Measurements from ENCODE around the gene IDH3A. TPM values are rescaled to one million over a fixed set of nuclear protein-coding genes. Genes with fewer than 3 reads are reported as not detected.

Gene IDH3A
- total RNA-seq, 1 experiment from 2014 or later: 40.2 TPM

DNA sequence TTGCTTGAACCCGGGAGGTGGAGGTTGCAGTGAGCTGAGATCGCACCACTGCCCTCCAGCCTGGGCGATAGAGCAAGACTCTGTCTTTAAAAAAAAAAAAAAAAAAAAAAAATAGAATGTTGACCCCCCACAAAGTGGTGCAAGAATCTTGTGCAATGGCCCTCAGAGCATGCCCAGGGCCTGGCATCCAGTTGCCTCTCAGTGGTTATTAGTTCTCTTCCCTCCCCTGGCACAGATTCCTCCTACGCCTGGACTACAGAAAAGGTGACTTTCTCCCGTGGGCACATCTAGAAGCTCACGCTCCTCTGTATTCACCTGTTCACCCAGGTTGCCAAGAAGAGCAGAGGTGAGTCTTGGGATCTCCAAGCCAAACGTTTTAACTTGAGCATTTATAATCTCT, 48.5 kb downstream of the IDH3A start:
- Histone ChIP-seq H2BK120ac (ENCODE audit: low read depth, low read length, poor library complexity, severe bottlenecking) (no peak overlapping the region), H2BK15ac (ENCODE audit: low read depth, low read length) (no peak overlapping the region), H3K9ac (ENCODE audit: extremely low read depth, insufficient read length, low read length) (no peak overlapping the region), H3K79me1 (ENCODE audit: insufficient read depth, low read depth, low read length, poor library complexity, severe bottlenecking) (no peaks in the 10 kb centered on the region), H3K4ac (ENCODE audit: low read depth, low read length) (no peak overlapping the region), H3K27ac (ENCODE audit: insufficient read length, low read depth, low read length) (no peak overlapping the region), H2BK5ac (ENCODE audit: insufficient read length, low read length) (no peak overlapping the region), H4K91ac (ENCODE audit: insufficient read length, low read depth, low read length) (no peak overlapping the region), H3T11ph (ENCODE audit: low read length) (no peak overlapping the region), H2AFZ (ENCODE audit: low read length) (no peak overlapping the region), H3K27me3 (ENCODE audit: insufficient read depth, low read length) (no peaks in the 10 kb centered on the region), H3K14ac (ENCODE audit: insufficient read depth, low read length) (no peak overlapping the region), H3K9me3 (ENCODE audit: control insufficient read depth, low read depth, low read length) (no peaks in the 10 kb centered on the region), H4K20me1 (ENCODE audit: control insufficient read depth, insufficient read depth, insufficient read length) (no peaks in the 10 kb centered on the region), H3K4me2 (ENCODE audit: insufficient read depth, insufficient read length, low read length) (no peak overlapping the region), H2BK12ac (ENCODE audit: insufficient read length, low read depth, low read length) (no peak overlapping the region), H4K8ac (replicated peaks; ENCODE audit: insufficient read length, low read depth, low read length) (no peak overlapping the region), H3K23ac (ENCODE audit: insufficient read length, low read depth, low read length) (no peak overlapping the region), H3K4me1 (ENCODE audit: insufficient read depth, low read length) (no peaks in the 10 kb centered on the region), H3K56ac (ENCODE audit: insufficient read length, low read depth, low read length) (no peak overlapping the region), H3K23me2 (ENCODE audit: insufficient read length, low read depth, low read length, poor library complexity, severe bottlenecking) (no peaks in the 10 kb centered on the region), H3K18ac (ENCODE audit: insufficient read length, low read depth, low read length) (no peak overlapping the region), H3K79me2 (ENCODE audit: insufficient read depth, low read length) (no peaks in the 10 kb centered on the region), H2AK5ac (ENCODE audit: insufficient read length, low read length) (no peak overlapping the region), H4K5ac (ENCODE audit: insufficient read length, low read depth, low read length) (no peak overlapping the region), H2BK20ac (ENCODE audit: low read depth, low read length, poor library complexity, severe bottlenecking) (no peak overlapping the region)
- DNase-seq: no peak
- Mint-ChIP-seq H3K4me1 (peaks cover 0 to 2% of the 10 kb centered on the region in 2 experiments; a peak in 2 of 4 replicates), H3K4me3 (no peak overlapping the region), H3K36me3 (ENCODE audit: insufficient read depth in 1 of 3, low read depth in 3 of 3) (peaks cover 0 to 2% (median 0%) of the 10 kb centered on the region in 3 experiments; a peak in 1 of 7 replicates), H3K9me3 (no peaks in the 10 kb centered on the region), H3K27me3 (ENCODE audit: low read depth) (no peaks in the 10 kb centered on the region; the same call in 1 of the 2 replicates), H3K27ac (no peak overlapping the region)
- TF ChIP-seq, protein P1, sequence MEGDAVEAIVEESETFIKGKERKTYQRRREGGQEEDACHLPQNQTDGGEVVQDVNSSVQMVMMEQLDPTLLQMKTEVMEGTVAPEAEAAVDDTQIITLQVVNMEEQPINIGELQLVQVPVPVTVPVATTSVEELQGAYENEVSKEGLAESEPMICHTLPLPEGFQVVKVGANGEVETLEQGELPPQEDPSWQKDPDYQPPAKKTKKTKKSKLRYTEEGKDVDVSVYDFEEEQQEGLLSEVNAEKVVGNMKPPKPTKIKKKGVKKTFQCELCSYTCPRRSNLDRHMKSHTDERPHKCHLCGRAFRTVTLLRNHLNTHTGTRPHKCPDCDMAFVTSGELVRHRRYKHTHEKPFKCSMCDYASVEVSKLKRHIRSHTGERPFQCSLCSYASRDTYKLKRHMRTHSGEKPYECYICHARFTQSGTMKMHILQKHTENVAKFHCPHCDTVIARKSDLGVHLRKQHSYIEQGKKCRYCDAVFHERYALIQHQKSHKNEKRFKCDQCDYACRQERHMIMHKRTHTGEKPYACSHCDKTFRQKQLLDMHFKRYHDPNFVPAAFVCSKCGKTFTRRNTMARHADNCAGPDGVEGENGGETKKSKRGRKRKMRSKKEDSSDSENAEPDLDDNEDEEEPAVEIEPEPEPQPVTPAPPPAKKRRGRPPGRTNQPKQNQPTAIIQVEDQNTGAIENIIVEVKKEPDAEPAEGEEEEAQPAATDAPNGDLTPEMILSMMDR (conservative IDR thresholded peaks at IDR 0.05): no peak
- no CpG with 5 or more reads among the region's 7 CpGs for WGBS (ENCODE audit: extremely low coverage, insufficient read length, low lambda C conversion rate)
